SK-N-SH treated with all-trans-retinoic acid at 6 μM for 48 hours (cell line): Measurements from ENCODE around the gene ARHGAP35.

ENCODE experiments used
- ATAC-seq: fragments of 200-7000 bp; cut with Tn5 transposase; 3 replicates; pipeline ENCODE4 v1.9.1; 2020; ENCODE audit warnings: mild to moderate bottlenecking, moderate library complexity
- ARNTL ChIP-seq: fragments of 450-650 bp; formaldehyde crosslinking; IDR thresholded peaks from 2 replicates; pipeline ENCODE4 v1.5.0; 2020; ENCODE audit warnings: low read depth, mild to moderate bottlenecking, moderate library complexity, borderline replicate concordance
- BACH2 ChIP-seq: fragments of 250-450 bp; sonication (Bioruptor Pico); IDR thresholded peaks from 2 replicates; pipeline ENCODE4 v1.9.0; 2021; ENCODE audit warnings: mild to moderate bottlenecking, borderline replicate concordance
- CSDC2 ChIP-seq: fragments of 250-450 bp; sonication (Bioruptor Pico); IDR thresholded peaks from 2 replicates; pipeline ENCODE4 v1.5.0; 2020; ENCODE audit warnings: mild to moderate bottlenecking, moderate library complexity
- ESRRG ChIP-seq: fragments of 250-450 bp; sonication (Bioruptor Pico); IDR thresholded peaks from 2 replicates; pipeline ENCODE4 v1.6.1; 2021; ENCODE audit warnings: mild to moderate bottlenecking
- GLIS3 ChIP-seq: fragments of 250-450 bp; sonication (Bioruptor Pico); IDR thresholded peaks from 2 replicates; pipeline ENCODE4 v1.5.0; 2020; ENCODE audit warnings: mild to moderate bottlenecking, moderate library complexity
- ISL1 ChIP-seq: fragments of 250-450 bp; sonication (Bioruptor Pico); IDR thresholded peaks from 2 replicates; pipeline ENCODE4 v2.1.2; 2022; ENCODE audit warnings: mild to moderate bottlenecking, moderate library complexity
- OSR1 ChIP-seq: fragments of 250-450 bp; sonication (Bioruptor Pico); IDR thresholded peaks from 2 replicates; pipeline ENCODE4 v1.8.0; 2022; ENCODE audit warnings: moderate library complexity, mild to moderate bottlenecking, inconsistent platforms
- PPARA ChIP-seq: fragments of 250-450 bp; sonication (Bioruptor Pico); IDR thresholded peaks from 2 replicates; pipeline ENCODE4 v1.5.0; 2020; ENCODE audit warnings: mild to moderate bottlenecking, borderline replicate concordance
- RARB ChIP-seq: fragments of 250-450 bp; sonication (Bioruptor Pico); IDR thresholded peaks from 2 replicates; pipeline ENCODE4 v1.8.0; 2021; ENCODE audit warnings: mild to moderate bottlenecking, moderate library complexity
- SNAI2 ChIP-seq: fragments of 250-450 bp; sonication (Bioruptor Pico); IDR thresholded peaks from 2 replicates; pipeline ENCODE4 v1.5.0; 2020; ENCODE audit warnings: mild to moderate bottlenecking, moderate library complexity
- TCF4 ChIP-seq: fragments of 250-450 bp; sonication (Bioruptor Pico); IDR thresholded peaks from 2 replicates; pipeline ENCODE4 v1.8.0; 2021; ENCODE audit warnings: mild to moderate bottlenecking, moderate library complexity, borderline replicate concordance
- TSHZ2 ChIP-seq: fragments of 250-450 bp; sonication (Bioruptor Pico); IDR thresholded peaks from 2 replicates; pipeline ENCODE4 v1.5.0; 2020; ENCODE audit warnings: mild to moderate bottlenecking, moderate library complexity
- ZC3H10 ChIP-seq: fragments of 250-450 bp; sonication (Bioruptor Pico); IDR thresholded peaks from 2 replicates; pipeline ENCODE4 v1.5.1; 2021; ENCODE audit warnings: mild to moderate bottlenecking, moderate library complexity
- ZFP3 ChIP-seq: fragments of 250-450 bp; sonication (Bioruptor Pico); IDR thresholded peaks from 2 replicates; pipeline ENCODE4 v1.5.0; 2020; ENCODE audit warnings: mild to moderate bottlenecking, moderate library complexity
- ZFP30 ChIP-seq: fragments of 450-650 bp; formaldehyde crosslinking; IDR thresholded peaks from 2 replicates; pipeline ENCODE4 v1.5.0; 2022; ENCODE audit warnings: mild to moderate bottlenecking, moderate library complexity
- ZNF565 ChIP-seq: fragments of 450-650 bp; formaldehyde crosslinking; conservative IDR thresholded peaks from 2 replicates; pipeline ENCODE4 v1.5.0; 2020; ENCODE audit warnings: low read depth, mild to moderate bottlenecking, moderate library complexity
- ZNF8 ChIP-seq: fragments of 450-650 bp; formaldehyde crosslinking; IDR thresholded peaks from 2 replicates; pipeline ENCODE4 v1.5.0; 2020; ENCODE audit warnings: mild to moderate bottlenecking, moderate library complexity
- TF ChIP-seq, protein P1 (sequence below): fragments of 250-450 bp; sonication (Bioruptor Pico); IDR thresholded peaks from 2 replicates; pipeline ENCODE4 v1.8.0; 2020; ENCODE audit warnings: mild to moderate bottlenecking, moderate library complexity, borderline replicate concordance
- TF ChIP-seq, protein P2 (sequence below): fragments of 250-450 bp; sonication (Bioruptor Pico); IDR thresholded peaks from 2 replicates; pipeline ENCODE4 v1.5.1; 2020; ENCODE audit warnings: low read depth, mild to moderate bottlenecking, moderate library complexity
- TF ChIP-seq, protein P3 (sequence below): fragments of 250-450 bp; sonication (Bioruptor Pico); IDR thresholded peaks from 2 replicates; pipeline ENCODE4 v1.8.0; 2021; ENCODE audit warnings: low read depth, mild to moderate bottlenecking, moderate library complexity, borderline replicate concordance

Gene ARHGAP35

GRCh38 chr19:46815833-46816627, 44.8 kb upstream of the ARHGAP35 start:
- TF ChIP-seq CSDC2 (no peak), ZFP30 (CRISPR knock-in tag) (no peak), GLIS3 (no peak), ARNTL (CRISPR knock-in tag) (no peak), RARB (CRISPR knock-in tag) (no peak)
- TF ChIP-seq, protein P1, sequence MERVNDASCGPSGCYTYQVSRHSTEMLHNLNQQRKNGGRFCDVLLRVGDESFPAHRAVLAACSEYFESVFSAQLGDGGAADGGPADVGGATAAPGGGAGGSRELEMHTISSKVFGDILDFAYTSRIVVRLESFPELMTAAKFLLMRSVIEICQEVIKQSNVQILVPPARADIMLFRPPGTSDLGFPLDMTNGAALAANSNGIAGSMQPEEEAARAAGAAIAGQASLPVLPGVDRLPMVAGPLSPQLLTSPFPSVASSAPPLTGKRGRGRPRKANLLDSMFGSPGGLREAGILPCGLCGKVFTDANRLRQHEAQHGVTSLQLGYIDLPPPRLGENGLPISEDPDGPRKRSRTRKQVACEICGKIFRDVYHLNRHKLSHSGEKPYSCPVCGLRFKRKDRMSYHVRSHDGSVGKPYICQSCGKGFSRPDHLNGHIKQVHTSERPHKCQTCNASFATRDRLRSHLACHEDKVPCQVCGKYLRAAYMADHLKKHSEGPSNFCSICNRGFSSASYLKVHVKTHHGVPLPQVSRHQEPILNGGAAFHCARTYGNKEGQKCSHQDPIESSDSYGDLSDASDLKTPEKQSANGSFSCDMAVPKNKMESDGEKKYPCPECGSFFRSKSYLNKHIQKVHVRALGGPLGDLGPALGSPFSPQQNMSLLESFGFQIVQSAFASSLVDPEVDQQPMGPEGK (CRISPR knock-in tag) = no peak
- TF ChIP-seq, protein P2, sequence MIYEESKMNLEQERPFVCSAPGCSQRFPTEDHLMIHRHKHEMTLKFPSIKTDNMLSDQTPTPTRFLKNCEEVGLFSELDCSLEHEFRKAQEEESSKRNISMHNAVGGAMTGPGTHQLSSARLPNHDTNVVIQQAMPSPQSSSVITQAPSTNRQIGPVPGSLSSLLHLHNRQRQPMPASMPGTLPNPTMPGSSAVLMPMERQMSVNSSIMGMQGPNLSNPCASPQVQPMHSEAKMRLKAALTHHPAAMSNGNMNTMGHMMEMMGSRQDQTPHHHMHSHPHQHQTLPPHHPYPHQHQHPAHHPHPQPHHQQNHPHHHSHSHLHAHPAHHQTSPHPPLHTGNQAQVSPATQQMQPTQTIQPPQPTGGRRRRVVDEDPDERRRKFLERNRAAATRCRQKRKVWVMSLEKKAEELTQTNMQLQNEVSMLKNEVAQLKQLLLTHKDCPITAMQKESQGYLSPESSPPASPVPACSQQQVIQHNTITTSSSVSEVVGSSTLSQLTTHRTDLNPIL = no peak

GRCh38 chr19:46818812-46819211, 42.0 kb upstream of the ARHGAP35 start:
- TF ChIP-seq ZNF8 (CRISPR knock-in tag) = no peak
- no peak for TF ChIP-seq ZFP30 (CRISPR knock-in tag)
- no peak for TF ChIP-seq PPARA (CRISPR knock-in tag)
- no peak for TF ChIP-seq RARB (CRISPR knock-in tag)
- no peak for TF ChIP-seq CSDC2
- TF ChIP-seq ZC3H10 (CRISPR knock-in tag) = no peak
- no peak for TF ChIP-seq ARNTL (CRISPR knock-in tag)
- no peak for TF ChIP-seq SNAI2
- TF ChIP-seq ESRRG (CRISPR knock-in tag) = no peak
- no peak for TF ChIP-seq ZFP3 (CRISPR knock-in tag)
- TF ChIP-seq ZNF565 = no peak
- TF ChIP-seq ISL1 (CRISPR knock-in tag) = no peak
- TF ChIP-seq, protein P2 = no peak
- TF ChIP-seq OSR1 (CRISPR knock-in tag) = no peak
- no peak for TF ChIP-seq TSHZ2 (CRISPR knock-in tag)
- TF ChIP-seq GLIS3 = no peak
- TF ChIP-seq TCF4 (CRISPR knock-in tag) = no peak
- TF ChIP-seq, protein P1 (CRISPR knock-in tag) = no peak
- no peak for TF ChIP-seq BACH2 (CRISPR knock-in tag)
- TF ChIP-seq, protein P3, sequence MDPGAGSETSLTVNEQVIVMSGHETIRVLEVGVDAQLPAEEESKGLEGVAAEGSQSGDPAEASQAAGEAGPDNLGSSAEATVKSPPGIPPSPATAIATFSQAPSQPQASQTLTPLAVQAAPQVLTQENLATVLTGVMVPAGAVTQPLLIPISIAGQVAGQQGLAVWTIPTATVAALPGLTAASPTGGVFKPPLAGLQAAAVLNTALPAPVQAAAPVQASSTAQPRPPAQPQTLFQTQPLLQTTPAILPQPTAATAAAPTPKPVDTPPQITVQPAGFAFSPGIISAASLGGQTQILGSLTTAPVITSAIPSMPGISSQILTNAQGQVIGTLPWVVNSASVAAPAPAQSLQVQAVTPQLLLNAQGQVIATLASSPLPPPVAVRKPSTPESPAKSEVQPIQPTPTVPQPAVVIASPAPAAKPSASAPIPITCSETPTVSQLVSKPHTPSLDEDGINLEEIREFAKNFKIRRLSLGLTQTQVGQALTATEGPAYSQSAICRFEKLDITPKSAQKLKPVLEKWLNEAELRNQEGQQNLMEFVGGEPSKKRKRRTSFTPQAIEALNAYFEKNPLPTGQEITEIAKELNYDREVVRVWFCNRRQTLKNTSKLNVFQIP (CRISPR knock-in tag) = no peak
- peak; percentile 55 for ATAC-seq

More at GRCh38 chr19:46815833-46816627, 44.8 kb upstream of the ARHGAP35 start:
- ATAC-seq = no peak
